Activated T-cell treated with anti-CD3 and anti-CD28 coated beads, Interleukin-2, amount 50 U/mL, for 4 hours (primary cell): ENCODE results near the gene IGF1. TPM values are rescaled to one million over a fixed set of nuclear protein-coding genes. Genes with fewer than 3 reads are reported as not detected.

Source experiments
- ATAC-seq, 2 donors: fragments of 200-7000 bp; cut with Tn5 transposase; one replicate each; pipeline ENCODE4 v1.10.0; 2021
- DNase-seq: peaks from one replicate; pipeline ENCODE4 v3.0.0-alpha.2; 2020
- H3K27me3 Mint-ChIP-seq: one replicate; pipeline ENCODE4 v1.8.0; 2021; ENCODE audit warnings: low read depth, mixed read lengths
- H3K36me3 Mint-ChIP-seq: one replicate; pipeline ENCODE4 v1.8.0; 2022; ENCODE audit warnings: mixed read lengths; ENCODE audit not compliant: insufficient read depth
- H3K4me1 Mint-ChIP-seq: one replicate; pipeline ENCODE4 v1.8.0; 2021; ENCODE audit warnings: low read depth, mixed read lengths
- H3K4me3 Mint-ChIP-seq: one replicate; pipeline ENCODE4 v1.8.0; 2021; ENCODE audit warnings: mild to moderate bottlenecking, moderate library complexity, mixed read lengths
- H3K9me3 Mint-ChIP-seq: one replicate; pipeline ENCODE4 v1.8.0; 2021; ENCODE audit warnings: mixed read lengths
- total RNA-seq, 3 donors: library from RNA; stranded (reverse); gene quantifications; one replicate each; pipeline ENCODE4 v1.2.1, GENCODE V29; 2021

IGF1 gene
- total RNA-seq, 3 donors from 2014 or later, result 0.33 to 0.51 (median 0.50) TPM

- H3K9me3 Mint-ChIP-seq, result no peaks in the 10 kb centered on the region
- peaks cover 8% of the 10 kb centered on the region for H3K27me3 Mint-ChIP-seq
- DNase-seq, result no peak
- H3K4me3 Mint-ChIP-seq, result no peak overlapping the region
- no peak for ATAC-seq
- H3K36me3 Mint-ChIP-seq, result no peaks in the 10 kb centered on the region
- H3K4me1 Mint-ChIP-seq, result peaks cover 18% of the 10 kb centered on the region
Measured at GRCh38 chr12:102481705-102482425, 1.5 kb upstream of the IGF1 start.

GRCh38 chr12:102479939-102480338 is 424 bp downstream of the IGF1 start:
- ATAC-seq, result no peak
- H3K4me3 Mint-ChIP-seq, result no peak overlapping the region
- H3K27me3 Mint-ChIP-seq, result peaks cover 8% of the 10 kb centered on the region
- H3K9me3 Mint-ChIP-seq, result no peaks in the 10 kb centered on the region
- no peak for DNase-seq
- H3K36me3 Mint-ChIP-seq, result no peaks in the 10 kb centered on the region
- peaks cover 18% of the 10 kb centered on the region for H3K4me1 Mint-ChIP-seq

- peaks cover 12% of the 10 kb centered on the region for H3K4me1 Mint-ChIP-seq
- peak; percentile 17 to 19 for ATAC-seq
Measured at GRCh38 chr12:102479099-102479885, 1.1 kb downstream of the IGF1 start.

GRCh38 chr12:102478405-102479098 is 1.8 kb downstream of the IGF1 start:
- ATAC-seq, result peak; percentile 56 to 69
- no peak for DNase-seq
- H3K4me1 Mint-ChIP-seq, result peaks cover 5% of the 10 kb centered on the region

More at GRCh38 chr12:102479099-102479885, 1.1 kb downstream of the IGF1 start:
- H3K4me3 Mint-ChIP-seq, result no peak overlapping the region
- DNase-seq, result no peak
- peaks cover 6% of the 10 kb centered on the region for H3K27me3 Mint-ChIP-seq
- H3K9me3 Mint-ChIP-seq, result no peaks in the 10 kb centered on the region
- H3K36me3 Mint-ChIP-seq, result no peaks in the 10 kb centered on the region

GRCh38 chr12:102475355-102475754 is 5.0 kb downstream of the IGF1 start:
- no peak overlapping the region for H3K4me3 Mint-ChIP-seq
- DNase-seq, result no peak
- ATAC-seq, result no peak
- H3K9me3 Mint-ChIP-seq, result no peaks in the 10 kb centered on the region
- no peaks in the 10 kb centered on the region for H3K27me3 Mint-ChIP-seq
- H3K4me1 Mint-ChIP-seq, result peaks cover 3% of the 10 kb centered on the region
- H3K36me3 Mint-ChIP-seq, result no peaks in the 10 kb centered on the region

More at GRCh38 chr12:102478405-102479098, 1.8 kb downstream of the IGF1 start:
- no peak overlapping the region for H3K4me3 Mint-ChIP-seq
- no peaks in the 10 kb centered on the region for H3K9me3 Mint-ChIP-seq
- H3K36me3 Mint-ChIP-seq, result no peaks in the 10 kb centered on the region
- peaks cover 6% of the 10 kb centered on the region for H3K27me3 Mint-ChIP-seq

GRCh38 chr12:102474438-102475064 is 5.8 kb downstream of the IGF1 start:
- ATAC-seq (peak; percentile 69 to 75), DNase-seq (no peak)
- Mint-ChIP-seq H3K4me3 (no peak overlapping the region), H3K36me3 (no peaks in the 10 kb centered on the region), H3K4me1 (peaks cover 3% of the 10 kb centered on the region), H3K9me3 (no peaks in the 10 kb centered on the region), H3K27me3 (no peaks in the 10 kb centered on the region)

GRCh38 chr12:102472496-102472895 is 7.9 kb downstream of the IGF1 start:
- no peak overlapping the region for H3K4me3 Mint-ChIP-seq
- no peaks in the 10 kb centered on the region for H3K9me3 Mint-ChIP-seq
- DNase-seq (no peak), ATAC-seq (no peak)
- H3K4me1 Mint-ChIP-seq, result no peaks in the 10 kb centered on the region
- H3K36me3 Mint-ChIP-seq, result no peaks in the 10 kb centered on the region
- H3K27me3 Mint-ChIP-seq, result peaks cover 3% of the 10 kb centered on the region

GRCh38 chr12:102471556-102471955 is 8.8 kb downstream of the IGF1 start:
- Mint-ChIP-seq H3K4me1 (no peaks in the 10 kb centered on the region), H3K36me3 (no peaks in the 10 kb centered on the region), H3K9me3 (no peaks in the 10 kb centered on the region), H3K27me3 (peaks cover 5% of the 10 kb centered on the region), H3K4me3 (no peak overlapping the region)
- DNase-seq (no peak), ATAC-seq (no peak)

GRCh38 chr12:102470945-102471344 is 9.4 kb downstream of the IGF1 start:
- H3K9me3 Mint-ChIP-seq, result no peaks in the 10 kb centered on the region
- H3K4me1 Mint-ChIP-seq, result no peaks in the 10 kb centered on the region
- DNase-seq (no peak), ATAC-seq (no peak)
- H3K4me3 Mint-ChIP-seq, result no peak overlapping the region
- H3K36me3 Mint-ChIP-seq, result no peaks in the 10 kb centered on the region
- H3K27me3 Mint-ChIP-seq, result peaks cover 10% of the 10 kb centered on the region

GRCh38 chr12:102468261-102468915 is 12.0 kb downstream of the IGF1 start:
- H3K4me1 Mint-ChIP-seq, result no peaks in the 10 kb centered on the region
- no peaks in the 10 kb centered on the region for H3K36me3 Mint-ChIP-seq
- H3K4me3 Mint-ChIP-seq, result no peak overlapping the region
- no peaks in the 10 kb centered on the region for H3K9me3 Mint-ChIP-seq
- DNase-seq, result no peak
- no peak for ATAC-seq
- peaks cover 10% of the 10 kb centered on the region for H3K27me3 Mint-ChIP-seq

- H3K27me3 Mint-ChIP-seq, result peaks cover 10% of the 10 kb centered on the region
- no peaks in the 10 kb centered on the region for H3K4me1 Mint-ChIP-seq
- H3K4me3 Mint-ChIP-seq, result no peak overlapping the region
- H3K9me3 Mint-ChIP-seq, result no peaks in the 10 kb centered on the region
- H3K36me3 Mint-ChIP-seq, result no peaks in the 10 kb centered on the region
- DNase-seq, result no peak
- no peak for ATAC-seq
Measured at GRCh38 chr12:102465762-102466560, 14.4 kb downstream of the IGF1 start.

- H3K27me3 Mint-ChIP-seq, result peaks cover 11% of the 10 kb centered on the region
- DNase-seq (no peak), ATAC-seq (no peak)
- no peaks in the 10 kb centered on the region for H3K4me1 Mint-ChIP-seq
- H3K36me3 Mint-ChIP-seq, result no peaks in the 10 kb centered on the region
- no peak overlapping the region for H3K4me3 Mint-ChIP-seq
- no peaks in the 10 kb centered on the region for H3K9me3 Mint-ChIP-seq
Measured at GRCh38 chr12:102463659-102464249, 16.6 kb downstream of the IGF1 start.
